Stimulated activated CD8-positive, alpha-beta memory T cell treated with anti-CD3 and anti-CD28 coated beads, Interleukin-7, amount 100 ng/mL, for 1 hour (primary cell): Measurements from ENCODE around the gene PHACTR1.
"Not testable (repeated sequence)": the region's sequence is repeated elsewhere in the genome, so short reads cannot be mapped to it uniquely, and the experiment has no call there.

Source experiments
- DNase-seq, 2 donors: peaks; one replicate each; pipeline ENCODE4 v3.0.0-alpha.2; 2020; ENCODE audit warnings: low read depth in 2 of 2

PHACTR1 gene

GRCh38 chr6:12716298-12716916, at the start of gene PHACTR1:
TSS of gene PHACTR1 (plus strand) at chr6:12716767.
- DNase-seq, result no peak

DNA sequence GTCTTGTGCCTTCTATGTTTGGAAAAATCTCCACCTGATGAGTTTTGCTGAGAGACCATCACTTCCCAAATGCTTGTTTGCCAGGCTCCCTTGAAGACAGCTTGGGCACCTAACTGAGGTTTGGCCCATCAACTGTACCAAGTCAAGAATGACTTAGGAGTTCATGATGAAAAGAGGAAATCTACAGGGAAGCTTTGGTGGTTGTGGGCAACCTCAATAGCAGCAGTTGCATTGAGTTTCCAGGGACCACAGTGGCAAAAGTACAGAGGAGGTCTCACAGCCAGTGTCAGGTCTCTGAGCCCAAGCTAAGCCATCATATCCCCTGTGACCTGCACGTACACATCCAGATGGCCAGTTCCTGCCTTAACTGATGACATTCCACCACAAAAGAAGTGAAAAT, 49.7 kb upstream of the PHACTR1 start:
- DNase-seq, result no peak

DNA sequence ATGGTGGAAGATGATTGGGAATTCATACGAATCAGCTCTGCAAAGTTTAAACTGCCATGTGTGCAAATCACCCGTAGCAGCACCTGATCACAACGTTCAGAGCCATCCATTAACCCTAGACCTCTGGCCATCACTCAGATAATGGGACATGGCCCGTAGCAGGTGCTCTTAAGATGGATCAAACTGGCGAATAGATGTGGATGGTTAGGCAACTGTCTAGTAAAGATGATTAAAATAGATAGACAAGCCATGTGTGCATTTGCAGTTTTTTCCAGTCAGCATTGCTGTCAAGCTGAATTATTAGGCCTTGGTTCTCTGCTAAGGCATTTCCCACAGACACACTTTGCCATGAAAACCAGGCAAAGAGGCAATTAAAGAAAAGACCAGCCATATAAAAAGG, 40.6 kb upstream of the PHACTR1 start:
- no peak for DNase-seq

DNA sequence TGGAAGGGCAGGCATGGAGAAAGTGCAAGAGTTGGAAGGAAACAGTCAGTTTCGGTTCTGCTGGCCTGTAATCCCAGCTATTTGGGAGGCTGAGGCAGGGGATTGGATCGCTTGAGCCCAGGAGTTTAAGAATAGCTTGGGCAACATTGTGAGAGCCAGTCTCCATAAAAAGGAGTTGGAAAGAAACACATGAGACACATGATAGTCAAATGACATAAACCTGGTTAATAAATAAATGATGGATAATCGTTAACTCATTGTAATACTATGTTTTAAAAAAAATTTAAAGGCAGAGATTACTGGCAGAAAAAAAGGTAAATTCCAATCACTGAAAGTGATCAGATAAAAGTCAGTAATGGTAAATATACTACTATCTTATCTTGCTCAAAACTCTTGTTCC, 37.2 kb upstream of the PHACTR1 start:
- DNase-seq, result no peak

- no peak for DNase-seq
These were observed 23.4 kb upstream of the PHACTR1 start for GRCh38 chr6:12693122-12693521.

GRCh38 chr6:12698298-12698697, 18.3 kb upstream of the PHACTR1 start:
- no peak for DNase-seq

GRCh38 chr6:12704946-12705345, 11.6 kb upstream of the PHACTR1 start:
- no peak for DNase-seq

DNA sequence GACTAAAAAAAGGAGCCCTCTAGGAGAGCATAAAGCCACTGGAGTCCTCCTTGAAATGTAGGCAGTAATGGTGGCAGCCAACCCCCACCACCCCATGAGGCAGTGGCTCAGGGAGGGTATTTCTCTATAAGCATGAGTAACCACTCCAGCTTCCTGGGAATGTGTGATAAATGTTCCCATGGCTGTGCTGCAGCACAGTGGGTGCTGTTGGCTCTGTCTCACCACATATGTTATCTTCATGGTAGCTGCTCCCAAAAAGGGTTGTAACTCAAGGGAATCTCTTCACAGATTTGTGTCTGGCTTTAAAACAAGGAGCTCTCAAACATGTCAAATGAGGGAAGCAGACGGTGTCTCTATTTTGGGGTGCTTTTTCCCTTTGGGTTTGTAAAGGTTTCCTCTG, 7.5 kb upstream of the PHACTR1 start:
- no peak for DNase-seq

DNA sequence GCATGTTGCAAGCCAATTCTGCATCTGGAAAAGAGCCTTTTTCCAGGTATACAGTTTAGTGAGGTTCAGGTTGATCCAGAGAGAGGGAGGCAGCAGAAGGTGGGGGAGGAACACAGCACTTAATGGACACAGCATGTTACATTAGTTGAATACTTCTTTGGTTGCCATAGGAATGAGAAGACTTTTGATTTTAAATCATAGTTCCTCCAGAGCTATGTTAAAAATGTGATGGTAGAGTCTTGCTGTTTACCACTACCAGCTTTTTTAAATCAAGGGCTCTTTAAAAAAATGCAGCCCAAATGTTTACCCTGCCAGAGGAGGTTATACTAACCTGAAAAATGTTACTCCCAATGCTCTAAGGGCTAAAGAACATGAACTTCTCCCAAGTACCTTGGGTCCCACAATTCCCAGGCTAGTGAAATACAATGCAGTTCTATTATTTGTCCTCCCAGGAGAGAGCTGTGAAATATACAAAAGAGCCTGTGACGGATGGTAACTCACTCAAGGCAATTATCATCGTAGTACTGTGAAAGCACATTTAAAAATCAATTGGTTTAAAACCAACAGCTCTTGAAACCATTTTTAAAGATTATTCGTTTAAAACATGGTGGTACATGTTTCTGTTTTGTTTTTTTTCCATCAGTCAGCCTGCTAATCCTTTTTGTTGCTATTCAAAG, 6.9 kb upstream of the PHACTR1 start:
- no peak for DNase-seq

DNA sequence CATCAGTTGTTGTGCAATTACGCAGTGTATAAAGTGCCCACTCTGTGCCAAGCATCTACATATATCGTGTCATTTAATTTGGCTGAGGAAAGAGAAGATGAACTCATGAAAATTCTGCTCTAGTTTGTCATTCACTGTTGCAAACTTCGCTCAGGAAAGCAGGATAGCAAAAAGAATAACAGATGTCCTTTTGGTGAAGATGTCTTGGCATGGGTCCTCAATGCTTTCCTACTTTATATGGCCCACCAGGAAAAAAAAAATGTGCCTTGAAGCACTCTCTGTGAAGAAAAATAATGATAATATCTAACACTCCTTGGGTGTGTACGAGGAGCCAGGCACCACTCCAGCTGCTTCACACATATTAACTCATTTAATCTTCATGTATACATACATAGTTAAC, 5.6 kb upstream of the PHACTR1 start:
- no peak for DNase-seq

DNA sequence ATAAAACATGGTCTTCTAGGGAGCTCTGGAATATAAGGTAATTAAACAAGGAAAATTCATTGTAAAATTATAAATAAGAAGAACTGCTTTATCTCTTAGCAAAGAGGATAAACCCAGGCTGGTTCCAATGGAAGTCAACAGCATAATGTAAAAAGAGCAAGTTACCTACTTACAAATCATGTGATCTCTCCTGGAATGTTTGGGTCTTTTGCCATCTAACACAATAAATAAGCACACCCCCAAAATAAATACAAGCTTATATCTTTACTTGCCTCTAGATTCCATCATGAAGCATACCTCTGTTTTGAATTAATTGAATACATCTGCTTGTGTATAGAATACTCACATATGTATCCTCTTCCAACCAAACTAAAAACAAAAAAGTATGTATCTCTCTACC, 2.5 kb upstream of the PHACTR1 start:
- DNase-seq, result no peak

GRCh38 chr6:12715437-12715836, 1.1 kb upstream of the PHACTR1 start:
- no peak for DNase-seq

GRCh38 chr6:12717356-12717755, 789 bp downstream of the PHACTR1 start:
- no peak for DNase-seq

- no peak for DNase-seq
These were observed 1.4 kb downstream of the PHACTR1 start for GRCh38 chr6:12718015-12718414.

GRCh38 chr6:12719017-12719416, 2.5 kb downstream of the PHACTR1 start:
- DNase-seq, result no peak

DNA sequence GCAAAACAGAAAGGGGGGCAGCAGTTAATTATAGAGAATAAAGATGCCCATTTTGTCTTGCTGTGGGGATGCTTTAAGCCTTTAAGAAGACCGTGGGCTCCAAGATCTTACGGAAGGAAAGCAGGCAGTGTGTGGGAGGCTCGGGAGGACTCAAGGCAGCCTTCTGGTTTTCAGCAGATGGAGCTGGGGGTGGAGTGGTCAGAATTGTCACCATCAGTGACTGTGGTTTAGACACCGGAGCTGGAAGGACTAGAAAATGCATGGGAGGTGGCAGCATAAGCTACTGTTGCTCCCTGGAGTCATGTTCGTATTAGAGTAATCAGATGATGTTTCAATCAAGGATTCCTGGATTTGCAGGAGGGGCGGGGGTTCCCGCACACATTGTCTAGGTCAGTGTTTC, 3.7 kb downstream of the PHACTR1 start:
- no peak for DNase-seq

DNA sequence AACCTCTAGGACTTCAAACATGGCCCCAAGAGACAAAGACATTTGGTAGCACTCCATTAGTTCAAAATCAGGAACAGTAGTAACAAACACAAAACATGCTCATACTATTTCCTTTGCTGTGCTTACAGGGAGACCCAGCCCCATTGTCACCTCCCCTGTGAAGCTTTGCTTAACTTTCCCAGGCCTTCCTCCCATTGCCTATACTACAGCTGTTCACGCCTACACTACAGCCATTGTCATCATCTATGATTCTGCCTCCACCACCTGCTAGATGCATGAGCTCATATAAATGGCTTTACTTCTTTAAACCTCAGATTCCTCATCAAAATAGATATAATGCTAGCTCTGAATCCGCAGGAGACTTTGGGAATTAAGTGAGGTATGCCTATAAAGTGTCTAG, 8.7 kb downstream of the PHACTR1 start:
- no peak for DNase-seq

GRCh38 chr6:12729467-12729866, 12.9 kb downstream of the PHACTR1 start:
- DNase-seq, result no peak

DNA sequence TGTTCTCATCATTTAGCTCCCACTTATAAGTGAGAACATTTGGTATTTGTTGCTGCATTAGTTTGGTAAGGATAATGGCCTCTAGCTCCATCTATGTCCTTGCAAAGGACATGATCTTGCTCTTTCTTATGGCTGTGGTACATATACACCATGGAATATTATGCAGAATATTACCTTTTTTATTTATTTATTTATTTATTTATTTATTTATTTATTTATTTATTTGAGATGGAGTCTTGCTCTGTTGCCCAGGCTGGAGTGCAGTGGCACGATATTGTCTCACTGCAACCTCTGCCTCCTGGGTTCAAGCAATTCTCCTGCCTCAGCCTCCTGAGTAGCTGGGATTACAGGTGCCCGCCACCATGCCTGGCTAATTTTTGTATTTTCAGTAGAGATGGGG, 14.2 kb downstream of the PHACTR1 start:
- DNase-seq, result not testable (repeated sequence)

DNA sequence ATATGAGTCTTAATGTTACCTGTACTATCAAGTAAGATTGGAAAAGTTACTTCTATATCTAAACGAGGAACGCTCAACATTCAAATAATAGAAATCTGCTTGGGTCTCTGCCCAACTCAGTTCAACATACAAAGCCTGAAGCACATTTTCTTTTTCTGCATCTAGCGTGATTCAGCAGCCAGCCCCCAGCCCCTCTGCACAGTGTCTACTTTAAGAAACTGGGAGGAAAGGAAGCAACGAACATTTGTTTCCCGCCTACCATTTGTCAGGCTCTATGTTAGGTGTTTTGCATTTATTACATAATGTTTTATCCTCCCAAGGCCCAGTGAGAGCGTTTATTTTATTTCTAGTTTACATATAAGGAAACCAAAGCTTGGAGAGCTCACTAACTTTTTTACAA, 17.3 kb downstream of the PHACTR1 start:
- DNase-seq, result no peak

DNA sequence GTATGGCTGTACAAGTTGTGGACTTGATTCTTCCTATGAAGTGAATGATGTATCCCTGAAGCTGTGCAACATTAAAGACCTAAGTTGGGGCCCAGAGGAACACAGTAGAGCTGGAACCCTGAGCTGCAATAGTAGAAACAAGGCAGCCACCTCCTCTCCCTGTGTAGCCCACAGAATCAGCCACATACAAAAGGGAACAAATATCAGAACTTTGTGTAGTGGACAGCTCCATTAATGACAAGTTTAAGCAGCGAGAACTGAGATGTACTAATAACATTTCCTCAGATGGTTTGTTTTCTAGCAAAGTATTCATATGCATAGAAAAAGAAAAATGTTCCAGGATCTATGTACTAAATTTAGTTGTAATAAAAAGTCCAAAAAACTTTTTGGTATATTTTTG, 19.2 kb downstream of the PHACTR1 start:
- no peak for DNase-seq

GRCh38 chr6:12748411-12748810, 31.8 kb downstream of the PHACTR1 start:
- no peak for DNase-seq

DNA sequence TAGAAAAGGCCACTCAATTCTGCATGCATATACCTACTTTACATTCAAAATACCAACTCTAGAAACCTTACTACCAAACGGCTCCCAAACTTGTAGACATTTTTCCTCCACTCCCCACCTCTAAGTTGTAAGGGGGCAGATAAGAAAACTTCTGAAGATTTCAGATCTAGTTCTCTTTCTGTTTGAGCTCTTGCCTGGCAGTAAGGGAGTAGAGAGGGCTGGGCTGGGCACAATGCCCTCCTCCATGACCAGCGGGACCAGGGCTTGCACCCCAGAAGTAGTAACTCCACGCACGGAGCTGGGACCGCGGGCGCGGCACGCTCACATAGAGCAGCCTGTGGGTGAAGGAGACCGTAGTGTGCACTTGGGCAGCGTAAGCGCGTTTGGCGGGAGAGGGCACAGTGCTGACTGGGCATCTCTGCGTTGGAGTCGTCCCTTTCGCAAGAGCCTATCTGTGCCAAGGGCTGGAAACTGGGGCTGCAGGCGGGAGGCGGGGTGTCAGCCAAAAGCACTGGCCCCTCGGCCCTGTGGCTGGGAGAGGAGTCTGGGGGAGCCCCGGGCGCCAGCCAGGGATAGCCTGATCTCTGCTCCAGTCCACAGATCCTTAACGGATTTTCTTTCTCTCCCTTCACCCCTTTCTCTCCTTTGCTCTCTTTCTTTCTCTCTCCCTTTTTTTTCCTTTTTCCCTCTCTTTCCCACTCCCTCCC, 32.4 kb downstream of the PHACTR1 start:
- no peak for DNase-seq
